SK-N-SH (cell line): Measurements from ENCODE around the gene OR4P4. TPM values are rescaled to one million over a fixed set of nuclear protein-coding genes. Genes with fewer than 3 reads are reported as not detected.

Experiments used
- CTCF ChIA-PET: fragments of 300-600, 350-600 bp; formaldehyde crosslinking; extraction: SDS; loops from one replicate; lab custom pipeline; 2021; lab: Yijun Ruan, JAX
- POLR2A ChIA-PET: fragments of 350-600 bp; sonication (Branson Sonifier 250); formaldehyde crosslinking; extraction: SDS; loops from one replicate; lab custom pipeline; 2020; ENCODE audit warnings: antibody characterized with exemption, inconsistent platforms; lab: Yijun Ruan, JAX
- DNase-seq: peaks from one replicate; pipeline ENCODE4 v3.0.0; 2012
- H2AFZ ChIP-seq: fragments of 200-600 bp; sonication (generic); 2 replicates; pipeline ENCODE4 v1.8.1; 2016; ENCODE audit warnings: antibody characterized with exemption, mild to moderate bottlenecking, low read depth
- H3F3A ChIP-seq: fragments of 200-600 bp; sonication (generic); replicated peaks from 2 replicates; pipeline ENCODE3; 2016; ENCODE audit warnings: antibody characterized with exemption, mild to moderate bottlenecking; ENCODE audit not compliant: insufficient read depth
- H3K27ac ChIP-seq, 2 experiments: fragments of 200-500 bp in 1 of 2; fragments of 200-600 bp in 1 of 2; sonication (Bioruptor generic) in 1 of 2; sonication (generic), shearing (Covaris generic) in 1 of 2; 2 replicates each; pipeline versions ENCODE4 v1.5.1 to v1.6.1; 2014 to 2016; ENCODE audit warnings: low read depth in 2 of 2, inconsistent platforms in 1 of 2, low read length in 1 of 2, mild to moderate bottlenecking in 1 of 2, mixed read lengths in 1 of 2
- H3K27me3 ChIP-seq: fragments of 200-600 bp; sonication (generic), shearing (Covaris generic); 2 replicates; pipeline ENCODE4 v1.6.1; 2016; ENCODE audit warnings: mixed run types; ENCODE audit not compliant: insufficient read depth
- H3K36me3 ChIP-seq, 2 experiments: fragments of 200-500 bp in 1 of 2; fragments of 200-600 bp in 1 of 2; sonication (Bioruptor generic) in 1 of 2; sonication (generic) in 1 of 2; replicated peaks in 1 of 2; 2 replicates each; pipeline versions ENCODE3 to v1.5.1; 2014 to 2016; ENCODE audit warnings: low read length in 1 of 2, mild to moderate bottlenecking in 1 of 2; ENCODE audit not compliant: insufficient read depth in 2 of 2, control insufficient read depth in 1 of 2
- H3K4me1 ChIP-seq, 2 experiments: fragments of 200-500 bp in 1 of 2; fragments of 200-600 bp in 1 of 2; sonication (Bioruptor generic) in 1 of 2; sonication (generic), shearing (Covaris generic) in 1 of 2; 2 replicates each; pipeline versions ENCODE4 v1.5.1 to v1.6.1; 2014 to 2016; ENCODE audit warnings: low read depth in 1 of 2, low read length in 1 of 2, mixed run types in 1 of 2; ENCODE audit not compliant: insufficient read depth in 2 of 2, control insufficient read depth in 1 of 2
- H3K4me2 ChIP-seq: fragments of 200-600 bp; sonication (generic), shearing (Covaris generic); 2 replicates; pipeline ENCODE4 v1.6.1; 2017; ENCODE audit warnings: mixed run types
- H3K4me3 ChIP-seq, 2 experiments: fragments of 200-500 bp in 1 of 2; fragments of 200-600 bp in 1 of 2; sonication (Bioruptor generic) in 1 of 2; sonication (generic), shearing (Covaris generic) in 1 of 2; 2 replicates each; pipeline versions ENCODE4 v1.5.1 to v1.8.1; 2014 to 2016; ENCODE audit warnings: low read depth in 2 of 2, inconsistent platforms in 1 of 2, low read length in 1 of 2, mild to moderate bottlenecking in 1 of 2, mixed read lengths in 1 of 2, moderate library complexity in 1 of 2
- H3K79me2 ChIP-seq: fragments of 200-600 bp; sonication (generic); 2 replicates; pipeline ENCODE4 v1.8.1; 2017; ENCODE audit warnings: mild to moderate bottlenecking; ENCODE audit not compliant: insufficient read depth
- H3K9ac ChIP-seq: fragments of 200-600 bp; sonication (generic); 2 replicates; pipeline ENCODE4 v1.6.1; 2017; ENCODE audit warnings: mixed run types
- H3K9me2 ChIP-seq: fragments of 200-600 bp; sonication (generic); 2 replicates; pipeline ENCODE4 v1.6.1; 2017; ENCODE audit warnings: mixed run types
- H3K9me3 ChIP-seq: fragments of 200-600 bp; sonication (generic); 2 replicates; pipeline ENCODE4 v1.6.1; 2017; ENCODE audit warnings: mixed run types, mild to moderate bottlenecking, moderate library complexity
- H4K20me1 ChIP-seq: fragments of 200-600 bp; sonication (generic); 2 replicates; pipeline ENCODE4 v1.6.1; 2017; ENCODE audit warnings: mild to moderate bottlenecking, mixed run types; ENCODE audit not compliant: insufficient read depth
- CHD2 ChIP-seq: fragments of 150-350 bp; IDR thresholded peaks from 2 replicates; pipeline ENCODE4 v1.6.1; 2018; ENCODE audit warnings: low read length; ENCODE audit not compliant: partially characterized antibody
- ELF1 ChIP-seq: IDR thresholded peaks from 2 replicates; pipeline ENCODE4 v1.4.0; 2012
- EP300 ChIP-seq, 2 experiments: IDR thresholded peaks; 2 replicates each; pipeline versions ENCODE4 v1.4.0 to v1.6.1; 2012; ENCODE audit warnings: borderline replicate concordance in 1 of 2, low read depth in 1 of 2, low read length in 1 of 2
- EZH2phosphoT487 ChIP-seq: fragments of 200-600 bp; sonication (generic); IDR thresholded peaks from 2 replicates; pipeline ENCODE4 v1.6.1; 2017; ENCODE audit warnings: low read depth, mixed run types, mild to moderate bottlenecking, antibody characterized with exemption, moderate library complexity, borderline replicate concordance
- FOXM1 ChIP-seq: IDR thresholded peaks from 2 replicates; pipeline ENCODE4 v1.4.0; 2012; ENCODE audit warnings: low read depth, mild to moderate bottlenecking
- GATA2 ChIP-seq: sonication (generic); formaldehyde crosslinking; IDR thresholded peaks from 2 replicates; pipeline ENCODE4 v1.5.0; 2020; ENCODE audit warnings: mild to moderate bottlenecking, missing genetic modification reagents
- JUND ChIP-seq: IDR thresholded peaks from 2 replicates; pipeline ENCODE4 v1.4.0; 2012
- NFIC ChIP-seq: IDR thresholded peaks from 2 replicates; pipeline ENCODE4 v1.4.0; 2012; ENCODE audit warnings: borderline replicate concordance
- POLR2AphosphoS5 ChIP-seq: IDR thresholded peaks from 2 replicates; pipeline ENCODE4 v1.6.1; 2012; ENCODE audit warnings: low read depth, low read length
- RCOR1 ChIP-seq: fragments of 150-350 bp; IDR thresholded peaks from 2 replicates; pipeline ENCODE4 v1.6.1; 2017; ENCODE audit warnings: antibody characterized with exemption, low read length
- RXRA ChIP-seq: IDR thresholded peaks from 2 replicates; pipeline ENCODE4 v1.4.0; 2012; ENCODE audit warnings: low read depth, mild to moderate bottlenecking, borderline replicate concordance
- TAF1 ChIP-seq: IDR thresholded peaks from 2 replicates; pipeline ENCODE4 v1.6.1; 2012; ENCODE audit warnings: low read depth, mild to moderate bottlenecking, low read length, moderate library complexity, borderline replicate concordance
- TCF12 ChIP-seq: IDR thresholded peaks from 2 replicates; pipeline ENCODE4 v1.4.0; 2012
- WGBS: methylation state at CpG from one replicate; pipeline ENCODE4 v1.1.6; 2017; ENCODE audit warnings: low lambda C conversion rate; 5-methylcytosine and 5-hydroxymethylcytosine counted together
- polyA plus RNA-seq, 3 experiments: library from polyadenylated mRNA; depleted of rRNA; stranded (reverse); fragments of >200 nt; gene quantifications; 2 replicates each; pipeline ENCODE4 v1.2.3, GENCODE V29; 2012
- TF ChIP-seq, protein P1 (sequence below): IDR thresholded peaks from 2 replicates; pipeline ENCODE4 v1.4.0; 2012; ENCODE audit warnings: low read depth
- TF ChIP-seq, protein P2 (sequence below): IDR thresholded peaks from 2 replicates; pipeline ENCODE4; 2012
- TF ChIP-seq, protein P3 (sequence below): IDR thresholded peaks from 2 replicates; pipeline ENCODE4 v1.4.0; 2012; ENCODE audit warnings: low read depth, borderline replicate concordance
- TF ChIP-seq, protein P4 (sequence below): fragments of 150-350 bp; IDR thresholded peaks from 2 replicates; pipeline ENCODE4 v1.6.1; 2016; ENCODE audit warnings: mild to moderate bottlenecking, low read depth, low read length
- TF ChIP-seq, protein P5 (sequence below): IDR thresholded peaks from 2 replicates; pipeline ENCODE4 v1.6.1; 2012; ENCODE audit warnings: mild to moderate bottlenecking, low read depth, low read length, moderate library complexity
- TF ChIP-seq, protein P6 (sequence below): fragments of 200-600 bp; sonication (generic); IDR thresholded peaks from 2 replicates; pipeline ENCODE4 v1.6.1; 2017; ENCODE audit warnings: antibody characterized with exemption, mild to moderate bottlenecking, moderate library complexity

The OR4P4 gene
- polyA plus RNA-seq, 1 of the 3 experiments (the other 2 are of a cell fraction), result not detected

DNA sequence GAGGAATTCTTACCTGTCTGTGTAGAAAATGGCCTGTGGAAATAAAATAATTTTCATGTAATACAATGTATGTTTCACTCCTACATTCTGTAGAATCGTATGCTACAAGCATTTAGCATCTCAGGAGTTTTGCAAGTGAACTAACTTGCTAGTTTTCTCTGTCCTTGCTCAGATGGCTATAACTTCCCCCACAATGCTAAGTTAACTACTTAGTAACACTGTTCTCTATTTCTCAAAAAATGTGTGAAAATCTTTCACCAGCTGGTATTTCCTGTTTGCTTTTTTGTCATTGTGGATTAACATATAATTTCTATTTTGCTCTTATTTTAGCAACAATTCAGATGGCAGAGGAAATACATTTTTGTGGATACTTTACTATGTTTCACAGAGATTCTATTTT lies 17.6 kb downstream of the OR4P4 start:
- no peak overlapping the region for H3K27ac ChIP-seq
- TF ChIP-seq TCF12 (no peak), CHD2 (no peak), NFIC (no peak), JUND (no peak), ELF1 (no peak), RXRA (no peak), EP300 (IDR thresholded peaks at IDR 0.05; ENCODE audit: borderline replicate concordance in 1 of 2, low read depth in 1 of 2, low read length in 1 of 2) (no peak), EZH2phosphoT487 (no peak), GATA2 (CRISPR knock-in tag) (no peak), RCOR1 (no peak), TAF1 (no peak), POLR2AphosphoS5 (no peak), FOXM1 (no peak)
- TF ChIP-seq, protein P1, sequence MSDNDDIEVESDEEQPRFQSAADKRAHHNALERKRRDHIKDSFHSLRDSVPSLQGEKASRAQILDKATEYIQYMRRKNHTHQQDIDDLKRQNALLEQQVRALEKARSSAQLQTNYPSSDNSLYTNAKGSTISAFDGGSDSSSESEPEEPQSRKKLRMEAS, result no peak
- TF ChIP-seq, protein P2, sequence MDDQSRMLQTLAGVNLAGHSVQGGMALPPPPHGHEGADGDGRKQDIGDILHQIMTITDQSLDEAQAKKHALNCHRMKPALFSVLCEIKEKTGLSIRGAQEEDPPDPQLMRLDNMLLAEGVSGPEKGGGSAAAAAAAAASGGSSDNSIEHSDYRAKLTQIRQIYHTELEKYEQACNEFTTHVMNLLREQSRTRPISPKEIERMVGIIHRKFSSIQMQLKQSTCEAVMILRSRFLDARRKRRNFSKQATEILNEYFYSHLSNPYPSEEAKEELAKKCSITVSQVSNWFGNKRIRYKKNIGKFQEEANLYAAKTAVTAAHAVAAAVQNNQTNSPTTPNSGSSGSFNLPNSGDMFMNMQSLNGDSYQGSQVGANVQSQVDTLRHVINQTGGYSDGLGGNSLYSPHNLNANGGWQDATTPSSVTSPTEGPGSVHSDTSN, result no peak
- TF ChIP-seq, protein P3, sequence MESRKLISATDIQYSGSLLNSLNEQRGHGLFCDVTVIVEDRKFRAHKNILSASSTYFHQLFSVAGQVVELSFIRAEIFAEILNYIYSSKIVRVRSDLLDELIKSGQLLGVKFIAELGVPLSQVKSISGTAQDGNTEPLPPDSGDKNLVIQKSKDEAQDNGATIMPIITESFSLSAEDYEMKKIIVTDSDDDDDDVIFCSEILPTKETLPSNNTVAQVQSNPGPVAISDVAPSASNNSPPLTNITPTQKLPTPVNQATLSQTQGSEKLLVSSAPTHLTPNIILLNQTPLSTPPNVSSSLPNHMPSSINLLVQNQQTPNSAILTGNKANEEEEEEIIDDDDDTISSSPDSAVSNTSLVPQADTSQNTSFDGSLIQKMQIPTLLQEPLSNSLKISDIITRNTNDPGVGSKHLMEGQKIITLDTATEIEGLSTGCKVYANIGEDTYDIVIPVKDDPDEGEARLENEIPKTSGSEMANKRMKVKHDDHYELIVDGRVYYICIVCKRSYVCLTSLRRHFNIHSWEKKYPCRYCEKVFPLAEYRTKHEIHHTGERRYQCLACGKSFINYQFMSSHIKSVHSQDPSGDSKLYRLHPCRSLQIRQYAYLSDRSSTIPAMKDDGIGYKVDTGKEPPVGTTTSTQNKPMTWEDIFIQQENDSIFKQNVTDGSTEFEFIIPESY, result no peak
- TF ChIP-seq, protein P4, sequence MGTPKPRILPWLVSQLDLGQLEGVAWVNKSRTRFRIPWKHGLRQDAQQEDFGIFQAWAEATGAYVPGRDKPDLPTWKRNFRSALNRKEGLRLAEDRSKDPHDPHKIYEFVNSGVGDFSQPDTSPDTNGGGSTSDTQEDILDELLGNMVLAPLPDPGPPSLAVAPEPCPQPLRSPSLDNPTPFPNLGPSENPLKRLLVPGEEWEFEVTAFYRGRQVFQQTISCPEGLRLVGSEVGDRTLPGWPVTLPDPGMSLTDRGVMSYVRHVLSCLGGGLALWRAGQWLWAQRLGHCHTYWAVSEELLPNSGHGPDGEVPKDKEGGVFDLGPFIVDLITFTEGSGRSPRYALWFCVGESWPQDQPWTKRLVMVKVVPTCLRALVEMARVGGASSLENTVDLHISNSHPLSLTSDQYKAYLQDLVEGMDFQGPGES, result no peak
- TF ChIP-seq, protein P5, sequence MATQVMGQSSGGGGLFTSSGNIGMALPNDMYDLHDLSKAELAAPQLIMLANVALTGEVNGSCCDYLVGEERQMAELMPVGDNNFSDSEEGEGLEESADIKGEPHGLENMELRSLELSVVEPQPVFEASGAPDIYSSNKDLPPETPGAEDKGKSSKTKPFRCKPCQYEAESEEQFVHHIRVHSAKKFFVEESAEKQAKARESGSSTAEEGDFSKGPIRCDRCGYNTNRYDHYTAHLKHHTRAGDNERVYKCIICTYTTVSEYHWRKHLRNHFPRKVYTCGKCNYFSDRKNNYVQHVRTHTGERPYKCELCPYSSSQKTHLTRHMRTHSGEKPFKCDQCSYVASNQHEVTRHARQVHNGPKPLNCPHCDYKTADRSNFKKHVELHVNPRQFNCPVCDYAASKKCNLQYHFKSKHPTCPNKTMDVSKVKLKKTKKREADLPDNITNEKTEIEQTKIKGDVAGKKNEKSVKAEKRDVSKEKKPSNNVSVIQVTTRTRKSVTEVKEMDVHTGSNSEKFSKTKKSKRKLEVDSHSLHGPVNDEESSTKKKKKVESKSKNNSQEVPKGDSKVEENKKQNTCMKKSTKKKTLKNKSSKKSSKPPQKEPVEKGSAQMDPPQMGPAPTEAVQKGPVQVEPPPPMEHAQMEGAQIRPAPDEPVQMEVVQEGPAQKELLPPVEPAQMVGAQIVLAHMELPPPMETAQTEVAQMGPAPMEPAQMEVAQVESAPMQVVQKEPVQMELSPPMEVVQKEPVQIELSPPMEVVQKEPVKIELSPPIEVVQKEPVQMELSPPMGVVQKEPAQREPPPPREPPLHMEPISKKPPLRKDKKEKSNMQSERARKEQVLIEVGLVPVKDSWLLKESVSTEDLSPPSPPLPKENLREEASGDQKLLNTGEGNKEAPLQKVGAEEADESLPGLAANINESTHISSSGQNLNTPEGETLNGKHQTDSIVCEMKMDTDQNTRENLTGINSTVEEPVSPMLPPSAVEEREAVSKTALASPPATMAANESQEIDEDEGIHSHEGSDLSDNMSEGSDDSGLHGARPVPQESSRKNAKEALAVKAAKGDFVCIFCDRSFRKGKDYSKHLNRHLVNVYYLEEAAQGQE, result no peak
- TF ChIP-seq, protein P6, sequence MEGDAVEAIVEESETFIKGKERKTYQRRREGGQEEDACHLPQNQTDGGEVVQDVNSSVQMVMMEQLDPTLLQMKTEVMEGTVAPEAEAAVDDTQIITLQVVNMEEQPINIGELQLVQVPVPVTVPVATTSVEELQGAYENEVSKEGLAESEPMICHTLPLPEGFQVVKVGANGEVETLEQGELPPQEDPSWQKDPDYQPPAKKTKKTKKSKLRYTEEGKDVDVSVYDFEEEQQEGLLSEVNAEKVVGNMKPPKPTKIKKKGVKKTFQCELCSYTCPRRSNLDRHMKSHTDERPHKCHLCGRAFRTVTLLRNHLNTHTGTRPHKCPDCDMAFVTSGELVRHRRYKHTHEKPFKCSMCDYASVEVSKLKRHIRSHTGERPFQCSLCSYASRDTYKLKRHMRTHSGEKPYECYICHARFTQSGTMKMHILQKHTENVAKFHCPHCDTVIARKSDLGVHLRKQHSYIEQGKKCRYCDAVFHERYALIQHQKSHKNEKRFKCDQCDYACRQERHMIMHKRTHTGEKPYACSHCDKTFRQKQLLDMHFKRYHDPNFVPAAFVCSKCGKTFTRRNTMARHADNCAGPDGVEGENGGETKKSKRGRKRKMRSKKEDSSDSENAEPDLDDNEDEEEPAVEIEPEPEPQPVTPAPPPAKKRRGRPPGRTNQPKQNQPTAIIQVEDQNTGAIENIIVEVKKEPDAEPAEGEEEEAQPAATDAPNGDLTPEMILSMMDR, result no peak
- POLR2A ChIA-PET, result no interaction called here

More for the DNA sequence above, 17.6 kb downstream of the OR4P4 start:
- Histone ChIP-seq H3K4me1 (no peaks in the 10 kb centered on the region), H3K27me3 (no peaks in the 10 kb centered on the region), H3K9ac (no peak overlapping the region), H3F3A (no peaks in the 10 kb centered on the region), H2AFZ (no peak overlapping the region), H4K20me1 (no peaks in the 10 kb centered on the region), H3K9me2 (no peaks in the 10 kb centered on the region), H3K79me2 (no peaks in the 10 kb centered on the region), H3K9me3 (no peaks in the 10 kb centered on the region), H3K36me3 (no peaks in the 10 kb centered on the region), H3K4me3 (no peak overlapping the region), H3K4me2 (no peak overlapping the region)
- CTCF ChIA-PET, result no interaction called here
- DNase-seq, result no peak
- 0% methylated on average over 1 of the region's 1 CpG for WGBS
